Activated CD4-positive, alpha-beta T cell treated with anti-CD3 and anti-CD28 coated beads for 36 hours (primary cell): ENCODE data around the gene INSRR. TPM values are rescaled to one million over a fixed set of nuclear protein-coding genes. Genes with fewer than 3 reads are reported as not detected.

ENCODE experiments used
- ATAC-seq: fragments of 200-7000 bp; cut with Tn5 transposase; one replicate; pipeline ENCODE4 v1.10.0; 2021; ENCODE audit warnings: mild to moderate bottlenecking, moderate library complexity
- CTCF ChIA-PET: fragments of 350-600 bp; sonication (Branson Sonifier 250); formaldehyde crosslinking; loops from one replicate; lab custom pipeline; 2021; ENCODE audit warnings: antibody characterized with exemption; lab: Charles Lee
- POLR2A ChIA-PET: fragments of 350-600 bp; sonication (Branson Sonifier 250); formaldehyde crosslinking; loops from one replicate; lab custom pipeline; 2021; ENCODE audit warnings: antibody characterized with exemption, inconsistent platforms; lab: Charles Lee
- DNase-seq: peaks from one replicate; pipeline ENCODE4 v3.0.0-alpha.2; 2020
- H3K27ac Mint-ChIP-seq: one replicate; pipeline ENCODE4 v1.8.0; 2021; ENCODE audit warnings: mixed read lengths
- H3K27me3 Mint-ChIP-seq: one replicate; pipeline ENCODE4 v1.8.0; 2021; ENCODE audit warnings: mixed read lengths
- H3K36me3 Mint-ChIP-seq: one replicate; pipeline ENCODE4 v1.8.0; 2021; ENCODE audit warnings: low read depth, mixed read lengths
- H3K4me1 Mint-ChIP-seq: one replicate; pipeline ENCODE4 v1.8.0; 2021; ENCODE audit warnings: mixed read lengths
- H3K4me3 Mint-ChIP-seq: one replicate; pipeline ENCODE4 v1.8.0; 2021; ENCODE audit warnings: mild to moderate bottlenecking, moderate library complexity, mixed read lengths
- H3K9me3 Mint-ChIP-seq: one replicate; pipeline ENCODE4 v1.8.0; 2021; ENCODE audit warnings: low read depth, mixed read lengths
- intact Hi-C, 2 experiments: fragments of 100-400 bp; cut with DNase I in 1 of 2; cut with micrococcal nuclease in 1 of 2; formaldehyde crosslinking; loops; one replicate each; pipeline versions ENCODE4 v1.14.2 to v1.15.1; 2022 to 2024; cut with DNase I, micrococcal nuclease
- total RNA-seq, 2 experiments: library from RNA; stranded (reverse); gene quantifications; one replicate each; pipeline ENCODE4 v1.2.3, GENCODE V29; 2021

The INSRR gene
- under 1 TPM; 0.14 to 0.18 TPM for total RNA-seq

- no peaks in the 10 kb centered on the region for H3K36me3 Mint-ChIP-seq
- DNase-seq (no peak), ATAC-seq (no peak)
- H3K27me3 Mint-ChIP-seq, result peaks cover 47% of the 10 kb centered on the region
- no peaks in the 10 kb centered on the region for H3K9me3 Mint-ChIP-seq
- H3K4me3 Mint-ChIP-seq, result peak within 1 kb of the TSS; percentile 56
- CTCF ChIA-PET, result interaction anchor here (0.6 to 6.7 kb wide), 29 partner anchors 10 to 267 kb away, joined by 3 to 109 read pairs (median 7); partner anchors contain the start of genes ISG20L2, METTL25B, NAXE and PRCC
- peaks cover 25% of the 10 kb centered on the region for H3K4me1 Mint-ChIP-seq
- intact Hi-C loops, result no loop called here
- H3K27ac Mint-ChIP-seq, result no peak within 1 kb of the TSS
- POLR2A ChIA-PET, result interaction anchor here (0.7 to 1.3 kb wide), 5 partner anchors 45 to 59 kb away, joined by 3 to 4 read pairs (median 3); no protein-coding TSS in a partner anchor
Measured at GRCh38 chr1:156858959-156859522, at the start of gene INSRR. TSS of gene INSRR (minus strand) at chr1:156859117. CDS start at chr1:156858621, 496 bp downstream.

GRCh38 chr1:156908541-156908940 is 49.6 kb upstream of the INSRR start:
- no peak overlapping the region for H3K4me3 Mint-ChIP-seq
- ATAC-seq, result no peak
- DNase-seq, result no peak
- no peaks in the 10 kb centered on the region for H3K27me3 Mint-ChIP-seq
- no peaks in the 10 kb centered on the region for H3K9me3 Mint-ChIP-seq
- no peaks in the 10 kb centered on the region for H3K36me3 Mint-ChIP-seq
- ChIA-PET POLR2A (no interaction called here), CTCF (no interaction called here)
- no peaks in the 10 kb centered on the region for H3K4me1 Mint-ChIP-seq
- no peak overlapping the region for H3K27ac Mint-ChIP-seq
- intact Hi-C loops, result no loop called here

GRCh38 chr1:156906206-156906906 is 47.4 kb upstream of the INSRR start:
- Mint-ChIP-seq H3K27ac (no peak overlapping the region), H3K4me3 (no peak overlapping the region), H3K36me3 (no peaks in the 10 kb centered on the region), H3K27me3 (no peaks in the 10 kb centered on the region), H3K4me1 (no peaks in the 10 kb centered on the region), H3K9me3 (no peaks in the 10 kb centered on the region)
- DNase-seq (no peak), ATAC-seq (no peak)
- CTCF ChIA-PET, result no interaction called here
- POLR2A ChIA-PET, result no interaction called here
- intact Hi-C loops, result no loop called here

GRCh38 chr1:156905651-156906050 is 46.7 kb upstream of the INSRR start:
- Mint-ChIP-seq H3K27ac (no peak overlapping the region), H3K36me3 (no peaks in the 10 kb centered on the region), H3K4me1 (no peaks in the 10 kb centered on the region), H3K9me3 (no peaks in the 10 kb centered on the region), H3K27me3 (no peaks in the 10 kb centered on the region), H3K4me3 (no peak overlapping the region)
- intact Hi-C loops, result no loop called here
- no peak for ATAC-seq
- POLR2A ChIA-PET, result no interaction called here
- CTCF ChIA-PET, result no interaction called here
- no peak for DNase-seq

GRCh38 chr1:156905176-156905575 is 46.3 kb upstream of the INSRR start:
- ChIA-PET CTCF (no interaction called here), POLR2A (no interaction called here)
- no peaks in the 10 kb centered on the region for H3K27me3 Mint-ChIP-seq
- no peaks in the 10 kb centered on the region for H3K4me1 Mint-ChIP-seq
- H3K9me3 Mint-ChIP-seq, result no peaks in the 10 kb centered on the region
- DNase-seq, result no peak
- no peak for ATAC-seq
- H3K27ac Mint-ChIP-seq, result no peak overlapping the region
- intact Hi-C loops, result no loop called here
- H3K4me3 Mint-ChIP-seq, result no peak overlapping the region
- H3K36me3 Mint-ChIP-seq, result no peaks in the 10 kb centered on the region

GRCh38 chr1:156904187-156904959 is 45.5 kb upstream of the INSRR start:
- Mint-ChIP-seq H3K27ac (no peak overlapping the region), H3K9me3 (no peaks in the 10 kb centered on the region), H3K4me1 (no peaks in the 10 kb centered on the region), H3K27me3 (no peaks in the 10 kb centered on the region), H3K4me3 (no peak overlapping the region), H3K36me3 (no peaks in the 10 kb centered on the region)
- POLR2A ChIA-PET, result no interaction called here
- DNase-seq, result no peak
- CTCF ChIA-PET, result interaction anchor here (0.7 to 1.5 kb wide), 2 partner anchors 12 to 65 kb away, joined by 3 to 7 read pairs; no protein-coding TSS in a partner anchor
- intact Hi-C loops, result no loop called here
- no peak for ATAC-seq

- intact Hi-C loops, result no loop called here
- no peak for ATAC-seq
Measured at GRCh38 chr1:156903328-156904091, 44.6 kb upstream of the INSRR start.

GRCh38 chr1:156901966-156902915 is 43.3 kb upstream of the INSRR start:
- Mint-ChIP-seq H3K4me1 (no peaks in the 10 kb centered on the region), H3K4me3 (no peak overlapping the region), H3K27me3 (peaks cover 9% of the 10 kb centered on the region), H3K36me3 (no peaks in the 10 kb centered on the region), H3K9me3 (no peaks in the 10 kb centered on the region), H3K27ac (no peak overlapping the region)
- DNase-seq (no peak), ATAC-seq (no peak)
- ChIA-PET CTCF (interaction anchor here (1.2 to 1.7 kb wide), 5 partner anchors 8 to 176 kb away, joined by 3 to 4 read pairs (median 4); no protein-coding TSS in a partner anchor), POLR2A (no interaction called here)
- intact Hi-C loops, result no loop called here

More at GRCh38 chr1:156903328-156904091, 44.6 kb upstream of the INSRR start:
- ChIA-PET POLR2A (no interaction called here), CTCF (interaction anchor here (0.7 to 1.5 kb wide), 2 partner anchors 11 to 64 kb away, joined by 3 to 7 read pairs; no protein-coding TSS in a partner anchor)
- Mint-ChIP-seq H3K27ac (no peak overlapping the region), H3K4me3 (no peak overlapping the region), H3K27me3 (peaks cover 5% of the 10 kb centered on the region), H3K9me3 (no peaks in the 10 kb centered on the region), H3K4me1 (no peaks in the 10 kb centered on the region), H3K36me3 (no peaks in the 10 kb centered on the region)
- DNase-seq, result no peak

- CTCF ChIA-PET, result interaction anchor here (1.2 to 1.7 kb wide), 5 partner anchors 8 to 175 kb away, joined by 3 to 4 read pairs (median 4); no protein-coding TSS in a partner anchor
- Mint-ChIP-seq H3K9me3 (no peaks in the 10 kb centered on the region), H3K27ac (no peak overlapping the region), H3K36me3 (no peaks in the 10 kb centered on the region), H3K4me3 (no peak overlapping the region), H3K4me1 (no peaks in the 10 kb centered on the region), H3K27me3 (peaks cover 12% of the 10 kb centered on the region)
- DNase-seq (no peak), ATAC-seq (no peak)
- POLR2A ChIA-PET, result interaction anchor here (0.5 kb wide), 1 partner anchor 285 kb away, joined by 3 read pairs; no protein-coding TSS in a partner anchor
- intact Hi-C loops, result no loop called here
Measured at GRCh38 chr1:156901590-156901900, 42.6 kb upstream of the INSRR start.

- ATAC-seq (no peak), DNase-seq (no peak)
- Mint-ChIP-seq H3K4me3 (no peak overlapping the region), H3K36me3 (no peaks in the 10 kb centered on the region), H3K9me3 (no peaks in the 10 kb centered on the region), H3K27me3 (peaks cover 12% of the 10 kb centered on the region), H3K27ac (no peak overlapping the region), H3K4me1 (no peaks in the 10 kb centered on the region)
- intact Hi-C loops, result no loop called here
- ChIA-PET CTCF (interaction anchor here (1.2 to 2.8 kb wide), 6 partner anchors 8 to 175 kb away, joined by 3 to 9 read pairs (median 4); partner anchors contain the start of gene NTRK1), POLR2A (interaction anchor here (0.5 kb wide), 1 partner anchor 284 kb away, joined by 3 read pairs; no protein-coding TSS in a partner anchor)
Measured at GRCh38 chr1:156900896-156901589, 42.1 kb upstream of the INSRR start.
